Fibroblast of lung (primary cell): Measurements from ENCODE around the gene SCFD2.

Source experiments
- CTCF ChIP-seq, 2 donors: IDR thresholded peaks in 1 of 2; conservative IDR thresholded peaks in 1 of 2; 1 replicate in 1 of 2; 2 replicates in 1 of 2; pipeline ENCODE4 v1.5.1; 2011 to 2012; ENCODE audit warnings: low read length in 2 of 2, control low read depth in 1 of 2, inconsistent platforms in 1 of 2, low read depth in 1 of 2, mild to moderate bottlenecking in 1 of 2
- EZH2 ChIP-seq: IDR thresholded peaks from 2 replicates; pipeline ENCODE4 v1.5.1; 2012; ENCODE audit warnings: low read length, control low read depth, mild to moderate bottlenecking; ENCODE audit errors: missing control alignments

DNA sequence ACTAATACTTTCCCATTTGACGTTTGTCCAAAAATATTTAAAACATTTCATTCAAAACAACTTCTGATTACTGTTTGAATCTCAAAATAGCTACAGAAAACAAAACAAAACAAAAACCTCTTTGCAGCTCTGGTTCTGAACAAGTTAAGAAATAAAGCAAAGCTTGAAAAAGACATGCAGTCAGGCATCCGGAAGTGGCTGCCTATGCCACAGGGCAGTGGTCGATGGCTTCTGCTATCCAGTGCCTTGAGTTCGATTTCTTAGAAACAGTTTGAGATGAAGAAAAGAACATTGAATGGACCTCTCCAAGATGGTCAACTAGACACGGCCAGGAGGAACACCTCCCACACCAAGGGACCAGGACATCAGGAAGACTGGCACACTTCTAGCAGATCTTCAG is 125.3 kb downstream of the SCFD2 start:
- no peak for TF ChIP-seq CTCF (conservative IDR thresholded peaks at IDR 0.05 in 1 of 2, IDR thresholded peaks at IDR 0.05 in 1 of 2; ENCODE audit: low read depth in 1 of 2, low read length in 2 of 2)
- TF ChIP-seq EZH2: no peak
